AG04449 (cell line): ENCODE measurements around the gene TOM1.
"Not testable (repeated sequence)": the region's sequence is repeated elsewhere in the genome, so short reads cannot be mapped to it uniquely, and the experiment has no call there.

Source experiments
- CTCF ChIA-PET: fragments of 350-600 bp; formaldehyde crosslinking; extraction: SDS; loops from one replicate; lab custom pipeline; 2021; ENCODE audit warnings: antibody characterized with exemption; lab: Yijun Ruan, JAX
- POLR2A ChIA-PET: fragments of 400-600, 350-600 bp; formaldehyde crosslinking; extraction: SDS; loops from one replicate; lab custom pipeline; 2020; ENCODE audit warnings: antibody characterized with exemption, inconsistent platforms; lab: Yijun Ruan, JAX
- DNase-seq: peaks from one replicate; pipeline ENCODE4 v3.0.0-alpha.2; 2010; ENCODE audit warnings: low read depth, low spot score
- H3K4me3 ChIP-seq: 2 replicates; pipeline ENCODE4 v1.5.1; 2011; ENCODE audit warnings: low read depth, mild to moderate bottlenecking, control low read depth, low read length
- CTCF ChIP-seq: IDR thresholded peaks from one replicate; pipeline ENCODE4 v1.5.1; 2011; ENCODE audit warnings: mild to moderate bottlenecking, moderate library complexity, low read length, control low read depth, inconsistent platforms; ENCODE audit not compliant: insufficient read depth; ENCODE audit errors: missing control alignments

TOM1 gene

GRCh38 chr22:35394011-35394312 is 94.3 kb downstream of the TOM1 start:
- DNase-seq, result no peak
- POLR2A ChIA-PET, result interaction anchor here (1.1 kb wide), 1 partner anchor 43 kb away, joined by 7 read pairs; no protein-coding TSS in a partner anchor
- TF ChIP-seq CTCF, result no peak
- no peak overlapping the region for H3K4me3 ChIP-seq
- CTCF ChIA-PET, result no interaction called here

- DNase-seq, result no peak
- no peak overlapping the region for H3K4me3 ChIP-seq
- ChIA-PET CTCF (no interaction called here), POLR2A (interaction anchor here (1.1 kb wide), 1 partner anchor 44 kb away, joined by 7 read pairs; no protein-coding TSS in a partner anchor)
- TF ChIP-seq CTCF, result no peak
Observed at GRCh38 chr22:35394810-35395563, 95.3 kb downstream of the TOM1 start.

GRCh38 chr22:35396622-35397021 is 96.9 kb downstream of the TOM1 start:
- POLR2A ChIA-PET, result interaction anchor here (0.5 kb wide), 1 partner anchor 215 kb away, joined by 3 read pairs; no protein-coding TSS in a partner anchor
- H3K4me3 ChIP-seq, CTCF ChIA-PET, DNase-seq: not testable (repeated sequence)

- ChIA-PET CTCF (interaction anchor here (1.1 to 1.2 kb wide), 2 partner anchors 13 to 33 kb away, joined by 3 to 5 read pairs; no protein-coding TSS in a partner anchor), POLR2A (interaction anchor here (0.5 kb wide), 1 partner anchor 214 kb away, joined by 3 read pairs; no protein-coding TSS in a partner anchor)
- DNase-seq, result no peak
- H3K4me3 ChIP-seq, result no peak overlapping the region
- no peak for TF ChIP-seq CTCF
Observed at GRCh38 chr22:35397095-35397904, 97.6 kb downstream of the TOM1 start.
